Trophoblast cell (in vitro differentiated cells and primary cell): Measurements from ENCODE around the gene YLPM1.

Source experiments
- DNase-seq, 2 donors: peaks; one replicate each; pipeline ENCODE4 v3.0.0-alpha.2; 2016
- H2AFZ ChIP-seq: 2 replicates; pipeline ENCODE4 v1.6.1; 2013; ENCODE audit warnings: low read length, moderate library complexity, mild to moderate bottlenecking; ENCODE audit not compliant: insufficient read depth, poor library complexity
- H2AK5ac ChIP-seq: 2 replicates; pipeline ENCODE4 v1.6.1; 2013; ENCODE audit warnings: mild to moderate bottlenecking, low read length
- H2BK120ac ChIP-seq: 2 replicates; pipeline ENCODE4 v1.6.1; 2013; ENCODE audit warnings: low read length, mild to moderate bottlenecking, moderate library complexity; ENCODE audit not compliant: insufficient read depth, poor library complexity
- H2BK12ac ChIP-seq: 2 replicates; pipeline ENCODE4 v1.6.1; 2013; ENCODE audit warnings: mild to moderate bottlenecking, low read length, moderate library complexity
- H2BK5ac ChIP-seq: 2 replicates; pipeline ENCODE4 v1.6.1; 2013; ENCODE audit warnings: low read length, low read depth, moderate library complexity, mild to moderate bottlenecking; ENCODE audit not compliant: poor library complexity
- H3K14ac ChIP-seq: 2 replicates; pipeline ENCODE4 v1.6.1; 2013; ENCODE audit warnings: mild to moderate bottlenecking, low read length
- H3K18ac ChIP-seq: 2 replicates; pipeline ENCODE4 v1.6.1; 2013; ENCODE audit warnings: mild to moderate bottlenecking, low read length
- H3K23ac ChIP-seq: 2 replicates; pipeline ENCODE4 v1.6.1; 2013; ENCODE audit warnings: low read length
- H3K27ac ChIP-seq: 2 replicates; pipeline ENCODE4 v1.5.1; 2013; ENCODE audit warnings: low read depth, mild to moderate bottlenecking, inconsistent platforms, low read length, moderate library complexity
- H3K27me3 ChIP-seq: 2 replicates; pipeline ENCODE4 v1.6.1; 2013; ENCODE audit warnings: inconsistent platforms, mild to moderate bottlenecking, low read length, moderate library complexity; ENCODE audit not compliant: insufficient read depth
- H3K36me3 ChIP-seq, 2 experiments: 1 replicate in 1 of 2; 2 replicates in 1 of 2; pipeline ENCODE4 v1.6.1; 2013; ENCODE audit warnings: low read length in 2 of 2, mild to moderate bottlenecking in 2 of 2, moderate library complexity in 1 of 2; ENCODE audit not compliant: insufficient read depth in 2 of 2, control insufficient read depth in 1 of 2
- H3K4ac ChIP-seq: 2 replicates; pipeline ENCODE4 v1.6.1; 2013; ENCODE audit warnings: low read depth, mild to moderate bottlenecking, low read length, moderate library complexity
- H3K4me1 ChIP-seq, 2 experiments: 1 replicate in 1 of 2; 2 replicates in 1 of 2; pipeline ENCODE4 v1.6.1; 2013; ENCODE audit warnings: low read length in 2 of 2, mild to moderate bottlenecking in 2 of 2, moderate library complexity in 1 of 2; ENCODE audit not compliant: insufficient read depth in 2 of 2, control insufficient read depth in 1 of 2
- H3K4me2 ChIP-seq: 2 replicates; pipeline ENCODE4 v1.6.1; 2013; ENCODE audit warnings: inconsistent platforms, mild to moderate bottlenecking, low read length, moderate library complexity
- H3K4me3 ChIP-seq: 2 replicates; pipeline ENCODE4 v1.5.1; 2013; ENCODE audit warnings: mild to moderate bottlenecking, low read depth, low read length, inconsistent platforms
- H3K79me1 ChIP-seq: one replicate; pipeline ENCODE4 v1.6.1; 2013; ENCODE audit warnings: low read length
- H3K79me2 ChIP-seq: 2 replicates; pipeline ENCODE4 v1.6.1; 2013; ENCODE audit warnings: low read length, mild to moderate bottlenecking; ENCODE audit not compliant: control insufficient read depth, insufficient read depth, poor library complexity
- H3K9ac ChIP-seq: 2 replicates; pipeline ENCODE4 v1.6.1; 2013; ENCODE audit warnings: mild to moderate bottlenecking, low read length
- H3K9me3 ChIP-seq: 2 replicates; pipeline ENCODE4 v1.6.1; 2013; ENCODE audit warnings: low read depth, mild to moderate bottlenecking, control low read depth, inconsistent platforms, low read length; ENCODE audit not compliant: insufficient read depth
- H4K12ac ChIP-seq: 2 replicates; pipeline ENCODE4 v1.6.1; 2013; ENCODE audit warnings: low read depth, mild to moderate bottlenecking, low read length, moderate library complexity
- H4K8ac ChIP-seq: 2 replicates; pipeline ENCODE4 v1.6.1; 2013; ENCODE audit warnings: low read depth, mild to moderate bottlenecking, low read length, moderate library complexity
- H4K91ac ChIP-seq: one replicate; pipeline ENCODE4 v1.6.1; 2013; ENCODE audit warnings: low read depth, mild to moderate bottlenecking, low read length, moderate library complexity
- WGBS: extraction: QIAGEN DNeasy Blood & Tissue Kit; methylation state at CpG from one replicate; pipeline ENCODE4 v1.1.7; 2013; ENCODE audit warnings: missing lambda C conversion rate; ENCODE audit not compliant: insufficient read length, insufficient coverage; ENCODE audit errors: extremely low coverage; 5-methylcytosine and 5-hydroxymethylcytosine counted together

The YLPM1 gene

DNA sequence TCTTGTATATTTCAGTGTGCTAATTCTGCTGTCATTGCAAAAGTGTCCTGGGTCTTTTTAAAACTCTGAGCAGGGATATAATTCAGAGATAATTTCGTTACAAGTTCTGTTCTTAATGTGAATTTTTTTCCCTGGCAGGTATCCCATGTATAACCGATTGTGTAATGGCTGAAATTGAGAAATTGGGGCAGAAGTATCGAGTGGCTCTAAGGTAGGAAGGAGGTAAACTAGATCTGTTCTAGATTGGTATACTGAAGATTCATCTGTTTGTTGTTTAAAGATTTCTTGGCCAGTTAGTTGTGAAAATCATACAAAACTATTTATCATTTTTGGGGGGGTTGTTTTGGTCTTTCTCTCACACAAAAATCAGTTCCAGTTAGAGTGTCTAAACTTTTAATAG is 40.0 kb upstream of the YLPM1 start:
- H2BK120ac ChIP-seq, result no peak overlapping the region
- no peak overlapping the region for H2AFZ ChIP-seq
- no peak overlapping the region for H3K4ac ChIP-seq
- H3K9me3 ChIP-seq, result no peaks in the 10 kb centered on the region
- peaks cover 11 to 23% of the 10 kb centered on the region in 2 experiments for H3K36me3 ChIP-seq
- no peak overlapping the region for H2AK5ac ChIP-seq
- no peak overlapping the region for H3K23ac ChIP-seq
- H3K9ac ChIP-seq, result no peak overlapping the region
- no peak overlapping the region for H3K18ac ChIP-seq
- no peaks in the 10 kb centered on the region for H3K27me3 ChIP-seq
- no peaks in the 10 kb centered on the region for H3K4me1 ChIP-seq
- DNase-seq, result no peak
- H3K79me1 ChIP-seq, result no peaks in the 10 kb centered on the region
- H3K4me3 ChIP-seq, result no peak overlapping the region
- no CpG with 5 or more reads among the region's 3 CpGs for WGBS
- H2BK5ac ChIP-seq, result no peak overlapping the region
- no peak overlapping the region for H4K12ac ChIP-seq
- H3K4me2 ChIP-seq, result no peak overlapping the region
- no peak overlapping the region for H3K27ac ChIP-seq
- no peak overlapping the region for H4K8ac ChIP-seq
- H2BK12ac ChIP-seq, result no peak overlapping the region
- H3K79me2 ChIP-seq, result no peaks in the 10 kb centered on the region
- no peak overlapping the region for H4K91ac ChIP-seq
- H3K14ac ChIP-seq, result no peak overlapping the region

DNA sequence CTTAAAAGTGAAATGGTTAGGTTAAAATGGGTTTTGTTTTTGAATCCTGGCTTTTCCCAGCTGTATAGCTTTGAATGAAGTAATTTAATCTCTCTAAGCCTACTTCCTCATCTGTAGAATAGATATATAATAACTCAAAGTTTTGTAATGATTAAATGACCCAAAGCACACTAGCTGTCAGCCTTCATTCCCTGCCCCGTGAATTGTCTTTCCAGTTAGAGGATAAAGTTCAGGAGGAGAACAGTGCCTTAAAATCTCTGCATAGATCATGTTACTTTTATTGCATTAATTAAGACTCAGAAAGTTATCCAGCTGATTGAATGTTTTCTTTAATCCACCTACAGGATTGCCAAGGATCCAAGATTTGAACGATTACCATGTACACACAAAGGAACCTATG is 30.7 kb upstream of the YLPM1 start:
- Histone ChIP-seq H3K79me1 (no peaks in the 10 kb centered on the region), H2BK120ac (no peak overlapping the region), H3K27ac (no peak overlapping the region), H3K4me1 (no peaks in the 10 kb centered on the region), H2BK5ac (no peak overlapping the region), H3K9ac (no peak overlapping the region), H3K27me3 (no peaks in the 10 kb centered on the region), H4K91ac (no peak overlapping the region), H4K8ac (no peak overlapping the region), H3K18ac (no peak overlapping the region), H3K23ac (no peak overlapping the region), H2BK12ac (no peak overlapping the region), H3K14ac (no peak overlapping the region), H2AK5ac (no peak overlapping the region), H3K79me2 (no peaks in the 10 kb centered on the region), H3K4ac (no peak overlapping the region), H4K12ac (no peak overlapping the region), H3K36me3 (peaks cover 8 to 9% of the 10 kb centered on the region in 2 experiments), H3K4me2 (no peak overlapping the region), H2AFZ (no peak overlapping the region), H3K9me3 (no peaks in the 10 kb centered on the region), H3K4me3 (no peak overlapping the region)
- no CpG with 5 or more reads among the region's 2 CpGs for WGBS
- no peak for DNase-seq

DNA sequence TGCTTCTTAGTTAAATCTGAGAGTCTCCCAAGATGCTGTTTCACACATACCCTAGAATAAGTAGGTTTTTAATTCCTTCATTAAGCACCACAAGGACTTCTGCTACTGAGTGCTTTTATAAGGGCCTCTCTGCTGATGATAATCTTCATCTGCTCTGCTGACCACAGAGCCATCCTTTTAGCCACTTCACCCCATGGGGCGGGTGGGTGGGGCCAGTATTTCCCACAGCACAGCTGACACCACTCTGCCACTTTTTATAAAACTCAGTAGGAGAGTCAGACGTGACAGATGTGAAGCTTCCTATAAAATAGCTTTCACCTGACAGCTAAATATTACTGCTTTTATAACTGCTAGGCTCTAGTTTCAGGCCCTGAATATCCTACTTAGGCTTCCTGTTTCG is 29.9 kb upstream of the YLPM1 start:
- Histone ChIP-seq H4K8ac (no peak overlapping the region), H4K12ac (no peak overlapping the region), H3K79me1 (no peaks in the 10 kb centered on the region), H3K4me1 (no peaks in the 10 kb centered on the region), H3K79me2 (no peaks in the 10 kb centered on the region), H2AFZ (no peak overlapping the region), H3K27ac (no peak overlapping the region), H3K27me3 (no peaks in the 10 kb centered on the region), H3K14ac (no peak overlapping the region), H3K9me3 (no peaks in the 10 kb centered on the region), H2AK5ac (no peak overlapping the region), H3K4me3 (no peak overlapping the region), H3K4ac (no peak overlapping the region), H4K91ac (no peak overlapping the region), H3K23ac (no peak overlapping the region), H2BK5ac (no peak overlapping the region), H3K4me2 (no peak overlapping the region), H3K9ac (no peak overlapping the region), H2BK120ac (no peak overlapping the region), H3K18ac (no peak overlapping the region), H2BK12ac (no peak overlapping the region), H3K36me3 (peaks cover 9% of the 10 kb centered on the region in 2 experiments)
- WGBS, result no CpG with 5 or more reads among the region's 3 CpGs
- DNase-seq, result no peak

DNA sequence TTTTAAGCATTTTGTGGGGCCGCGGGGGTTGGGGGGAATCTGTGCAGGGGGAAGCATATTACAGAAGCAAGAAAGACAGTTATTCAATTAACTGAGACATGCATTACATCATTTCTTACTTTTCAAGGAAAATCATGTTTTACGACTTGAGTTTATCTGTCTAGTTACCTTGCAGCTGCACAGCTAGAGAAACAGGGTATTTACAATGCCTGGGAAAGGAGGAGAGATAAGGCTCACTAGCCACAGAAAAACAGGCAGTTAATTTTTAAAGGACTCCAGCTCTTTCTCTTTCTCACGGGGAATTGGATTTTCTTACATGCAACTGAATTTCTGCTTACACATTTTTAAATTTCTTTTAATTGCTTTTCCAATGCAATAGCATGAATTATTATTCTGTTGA is 28.0 kb upstream of the YLPM1 start:
- Histone ChIP-seq H3K27ac (no peak overlapping the region), H3K36me3 (peaks cover 9% of the 10 kb centered on the region in 2 experiments), H2AFZ (no peak overlapping the region), H3K9ac (no peak overlapping the region), H3K23ac (no peak overlapping the region), H2BK12ac (no peak overlapping the region), H3K79me1 (no peaks in the 10 kb centered on the region), H4K8ac (no peak overlapping the region), H2BK120ac (no peak overlapping the region), H2AK5ac (no peak overlapping the region), H3K14ac (no peak overlapping the region), H3K79me2 (no peaks in the 10 kb centered on the region), H3K27me3 (no peaks in the 10 kb centered on the region), H3K4ac (no peak overlapping the region), H2BK5ac (no peak overlapping the region), H4K91ac (no peak overlapping the region), H3K9me3 (no peaks in the 10 kb centered on the region), H3K4me3 (no peak overlapping the region), H4K12ac (no peak overlapping the region), H3K4me1 (no peaks in the 10 kb centered on the region), H3K4me2 (no peak overlapping the region), H3K18ac (no peak overlapping the region)
- no peak for DNase-seq
- WGBS, result no CpG with 5 or more reads among the region's 4 CpGs
